WI38 (cell line): ENCODE data around the gene SLC25A21.

Experiments
- H3K4me3 ChIP-seq: 2 replicates; pipeline ENCODE4 v1.5.1; 2011; ENCODE audit warnings: low read depth, mild to moderate bottlenecking, control low read depth, low read length
- TF ChIP-seq, protein P1 (sequence below): IDR thresholded peaks from 2 replicates; pipeline ENCODE4 v1.5.1; 2012; ENCODE audit warnings: low read depth, mild to moderate bottlenecking, control low read depth, low read length

Gene SLC25A21

GRCh38 chr14:37116933-37117849, 55.2 kb downstream of the SLC25A21 start:
- TF ChIP-seq, protein P1, sequence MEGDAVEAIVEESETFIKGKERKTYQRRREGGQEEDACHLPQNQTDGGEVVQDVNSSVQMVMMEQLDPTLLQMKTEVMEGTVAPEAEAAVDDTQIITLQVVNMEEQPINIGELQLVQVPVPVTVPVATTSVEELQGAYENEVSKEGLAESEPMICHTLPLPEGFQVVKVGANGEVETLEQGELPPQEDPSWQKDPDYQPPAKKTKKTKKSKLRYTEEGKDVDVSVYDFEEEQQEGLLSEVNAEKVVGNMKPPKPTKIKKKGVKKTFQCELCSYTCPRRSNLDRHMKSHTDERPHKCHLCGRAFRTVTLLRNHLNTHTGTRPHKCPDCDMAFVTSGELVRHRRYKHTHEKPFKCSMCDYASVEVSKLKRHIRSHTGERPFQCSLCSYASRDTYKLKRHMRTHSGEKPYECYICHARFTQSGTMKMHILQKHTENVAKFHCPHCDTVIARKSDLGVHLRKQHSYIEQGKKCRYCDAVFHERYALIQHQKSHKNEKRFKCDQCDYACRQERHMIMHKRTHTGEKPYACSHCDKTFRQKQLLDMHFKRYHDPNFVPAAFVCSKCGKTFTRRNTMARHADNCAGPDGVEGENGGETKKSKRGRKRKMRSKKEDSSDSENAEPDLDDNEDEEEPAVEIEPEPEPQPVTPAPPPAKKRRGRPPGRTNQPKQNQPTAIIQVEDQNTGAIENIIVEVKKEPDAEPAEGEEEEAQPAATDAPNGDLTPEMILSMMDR = peak; percentile 39; the same call in 1 of the 2 replicates
- H3K4me3 ChIP-seq = no peak overlapping the region

DNA sequence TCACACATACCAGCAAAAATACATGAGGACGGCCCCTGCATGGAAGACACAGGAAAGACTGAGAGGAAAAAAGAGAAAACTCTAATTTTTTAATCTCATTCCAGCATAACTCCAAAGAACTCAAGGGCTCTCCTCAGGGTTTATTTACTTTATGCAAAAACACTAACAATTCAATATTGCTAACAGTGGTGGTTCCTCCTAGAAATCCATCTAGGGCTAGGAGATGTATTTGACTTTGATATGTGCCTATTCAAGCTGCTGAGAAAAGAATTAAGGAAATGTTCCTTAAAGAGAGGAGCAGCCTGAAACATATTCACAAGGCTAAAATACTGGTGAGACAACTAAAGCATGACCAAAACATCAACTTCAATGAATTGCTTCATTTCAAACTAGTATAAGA, 57.0 kb downstream of the SLC25A21 start:
- no peak overlapping the region for H3K4me3 ChIP-seq
- TF ChIP-seq, protein P1 = no peak

DNA sequence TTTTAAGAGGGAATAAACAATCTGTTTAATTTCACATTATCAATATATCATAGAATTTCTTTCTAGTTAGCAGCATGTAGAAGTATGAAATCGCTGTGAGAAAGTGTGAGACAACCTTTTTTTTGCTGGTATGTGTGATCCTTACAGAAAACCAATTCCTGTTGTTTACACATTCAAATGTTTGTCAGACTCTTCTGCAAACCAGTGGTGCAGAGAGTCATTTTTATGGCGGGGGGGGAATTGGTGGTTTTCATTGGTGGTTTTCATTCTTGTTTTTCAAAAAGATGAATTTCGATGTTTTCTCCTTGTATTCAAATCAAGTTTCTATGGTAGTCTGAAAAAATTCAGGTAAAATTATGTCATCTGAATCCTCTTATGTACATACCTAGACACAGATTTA, 57.8 kb downstream of the SLC25A21 start:
- no peak overlapping the region for H3K4me3 ChIP-seq
- TF ChIP-seq, protein P1 = no peak

DNA sequence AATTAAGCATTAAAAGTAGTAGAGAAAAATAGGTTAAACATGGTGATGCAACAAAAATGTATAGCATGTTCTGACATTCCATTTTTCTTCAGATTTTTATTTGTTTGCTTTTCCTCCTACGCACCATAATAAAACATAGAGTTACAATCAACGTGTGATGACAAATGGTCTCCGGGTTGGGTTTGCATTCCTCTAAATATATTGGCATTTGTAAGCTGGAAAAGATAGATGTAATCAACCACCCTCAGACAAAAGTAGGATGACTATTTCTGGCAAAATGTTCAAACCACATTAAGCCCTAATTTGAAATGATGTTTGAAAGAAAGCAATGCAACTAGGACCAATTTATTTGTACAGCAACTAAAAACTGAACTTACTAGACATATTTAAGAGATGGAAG, 58.4 kb downstream of the SLC25A21 start:
- TF ChIP-seq, protein P1 = no peak

DNA sequence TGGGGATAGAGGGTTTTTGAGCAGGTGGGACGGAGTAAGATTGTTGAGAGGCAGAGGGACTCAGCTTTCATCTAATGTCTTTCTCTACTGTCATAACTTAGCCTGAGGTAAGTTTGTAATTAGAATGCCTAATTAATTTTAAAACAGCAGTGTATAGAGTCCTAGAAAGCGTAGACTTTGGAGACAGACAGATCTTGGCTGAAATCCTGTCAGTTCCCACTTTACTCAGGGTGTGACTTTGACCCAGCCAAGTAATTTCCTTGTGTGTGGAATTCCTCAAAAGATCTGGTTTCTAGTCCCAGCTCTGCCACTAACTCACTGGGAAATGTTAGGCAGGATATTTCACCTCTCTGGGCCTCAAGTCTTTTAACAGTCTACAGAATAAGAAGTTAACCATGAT, 74.3 kb downstream of the SLC25A21 start:
- TF ChIP-seq, protein P1 = no peak
- H3K4me3 ChIP-seq = no peak overlapping the region

More for the DNA sequence above, 58.4 kb downstream of the SLC25A21 start:
- no peak overlapping the region for H3K4me3 ChIP-seq

GRCh38 chr14:37094502-37094901, 77.9 kb downstream of the SLC25A21 start:
- TF ChIP-seq, protein P1 = no peak
- no peak overlapping the region for H3K4me3 ChIP-seq

- H3K4me3 ChIP-seq = no peak overlapping the region
- TF ChIP-seq, protein P1 = no peak
These were observed 79.0 kb downstream of the SLC25A21 start for GRCh38 chr14:37093364-37093763.
